Liver (tissue), 9 donors: ENCODE measurements around the gene HOXD12. TPM values are rescaled to one million over a fixed set of nuclear protein-coding genes. Genes with fewer than 3 reads are reported as not detected.

Source experiments
- DNase-seq: peaks from one replicate; pipeline ENCODE4 v3.0.0-alpha.2; 2017; ENCODE audit warnings: low spot score
- H3K27ac ChIP-seq, 2 donors: one replicate each; pipeline ENCODE4 v1.7.0; 2013; ENCODE audit warnings: inconsistent platforms in 2 of 2, low read length in 2 of 2, control low read depth in 1 of 2, low read depth in 1 of 2, mild to moderate bottlenecking in 1 of 2
- H3K27me3 ChIP-seq, 4 donors: one replicate each; pipeline versions ENCODE4 v1.6.1 to v1.7.0; 2013; ENCODE audit warnings: low read length in 3 of 4, inconsistent platforms in 1 of 4, mild to moderate bottlenecking in 1 of 4, moderate library complexity in 1 of 4; ENCODE audit not compliant: control insufficient read depth in 4 of 4, insufficient read depth in 4 of 4
- H3K36me3 ChIP-seq, 4 donors: one replicate each; pipeline versions ENCODE4 v1.6.1 to v1.7.0; 2013; ENCODE audit warnings: low read length in 3 of 4, mild to moderate bottlenecking in 3 of 4, low read depth in 1 of 4, moderate library complexity in 1 of 4; ENCODE audit not compliant: control insufficient read depth in 4 of 4, insufficient read depth in 3 of 4
- H3K4me1 ChIP-seq, 4 donors: one replicate each; pipeline versions ENCODE4 v1.6.1 to v1.7.0; 2013; ENCODE audit warnings: low read length in 3 of 4, mild to moderate bottlenecking in 3 of 4, moderate library complexity in 1 of 4; ENCODE audit not compliant: control insufficient read depth in 4 of 4, insufficient read depth in 4 of 4
- H3K4me3 ChIP-seq, 3 donors: one replicate each; pipeline versions ENCODE4 v1.6.1 to v1.7.0; 2013; ENCODE audit warnings: low read length in 3 of 3, control low read depth in 1 of 3, low read depth in 1 of 3, mild to moderate bottlenecking in 1 of 3
- H3K9ac ChIP-seq, 2 donors: one replicate each; pipeline ENCODE4 v1.7.0; 2013; ENCODE audit warnings: low read length in 2 of 2, mild to moderate bottlenecking in 2 of 2, moderate library complexity in 2 of 2, control low read depth in 1 of 2, low read depth in 1 of 2
- H3K9me3 ChIP-seq, 4 donors: one replicate each; pipeline versions ENCODE4 v1.6.1 to v1.7.0; 2013; ENCODE audit warnings: low read length in 3 of 4; ENCODE audit not compliant: control insufficient read depth in 4 of 4
- EGR1 ChIP-seq, 2 donors: IDR thresholded peaks; 2 replicates each; pipeline ENCODE4 v1.6.1; 2016 to 2018; ENCODE audit warnings: antibody characterized with exemption in 2 of 2, low read depth in 2 of 2
- FOXA1 ChIP-seq: IDR thresholded peaks from 2 replicates; pipeline ENCODE4 v1.6.1; 2016; ENCODE audit warnings: antibody characterized with exemption
- FOXA2 ChIP-seq: IDR thresholded peaks from 2 replicates; pipeline ENCODE4 v1.6.1; 2016; ENCODE audit warnings: antibody characterized with exemption
- GABPA ChIP-seq, 2 donors: IDR thresholded peaks in 1 of 2; conservative IDR thresholded peaks in 1 of 2; 2 replicates each; pipeline ENCODE4 v1.6.1; 2016; ENCODE audit warnings: antibody characterized with exemption in 2 of 2, mild to moderate bottlenecking in 1 of 2, moderate library complexity in 1 of 2
- HNF4A ChIP-seq, 2 donors: conservative IDR thresholded peaks; 2 replicates each; pipeline ENCODE4 v1.6.1; 2016; ENCODE audit warnings: antibody characterized with exemption in 2 of 2, mild to moderate bottlenecking in 2 of 2
- HNF4G ChIP-seq: IDR thresholded peaks from 2 replicates; pipeline ENCODE4 v1.6.1; 2016; ENCODE audit warnings: antibody characterized with exemption
- JUND ChIP-seq, 2 donors: IDR thresholded peaks; 2 replicates each; pipeline ENCODE4 v1.6.1; 2016; ENCODE audit warnings: antibody characterized with exemption in 2 of 2
- NR2F2 ChIP-seq: IDR thresholded peaks from 2 replicates; pipeline ENCODE4 v1.6.1; 2016; ENCODE audit warnings: antibody characterized with exemption
- RAD21 ChIP-seq, 2 donors: IDR thresholded peaks; 2 replicates each; pipeline ENCODE4 v1.6.1; 2016; ENCODE audit warnings: antibody characterized with exemption in 2 of 2, mild to moderate bottlenecking in 2 of 2
- RXRA ChIP-seq, 2 donors: IDR thresholded peaks; 2 replicates each; pipeline ENCODE4 v1.6.1; 2017 to 2018; ENCODE audit warnings: antibody characterized with exemption in 2 of 2, mild to moderate bottlenecking in 1 of 2
- SP1 ChIP-seq: IDR thresholded peaks from 2 replicates; pipeline ENCODE4 v1.6.1; 2018; ENCODE audit warnings: antibody characterized with exemption, mild to moderate bottlenecking
- TAF1 ChIP-seq: conservative IDR thresholded peaks from 2 replicates; pipeline ENCODE4 v1.6.1; 2016; ENCODE audit warnings: antibody characterized with exemption, mild to moderate bottlenecking
- YY1 ChIP-seq: IDR thresholded peaks from 2 replicates; pipeline ENCODE4 v1.6.1; 2016; ENCODE audit warnings: antibody characterized with exemption, mild to moderate bottlenecking
- WGBS: extraction: QIAGEN DNeasy Blood & Tissue Kit; methylation state at CpG from one replicate; pipeline ENCODE4 v1.1.7; 2013; 5-methylcytosine and 5-hydroxymethylcytosine counted together
- polyA plus RNA-seq, 2 donors: library from polyadenylated mRNA; stranded (reverse) in 1 of 2; unstranded in 1 of 2; fragments of 200-250 nt in 1 of 2; fragments of >200 nt in 1 of 2; fragmentation: Nextera tagmentation in 1 of 2; extraction: Ambion mirVana in 1 of 2; gene quantifications; one replicate each; pipeline versions ENCODE4 v1.2.1 to v1.2.3, GENCODE V29; 2013 to 2015
- total RNA-seq, 2 donors: library from RNA; depleted of rRNA; stranded (reverse); fragments of >200 nt; gene quantifications; one replicate each; pipeline ENCODE4 v1.2.3, GENCODE V29; 2014
- TF ChIP-seq, protein P1 (sequence below): IDR thresholded peaks from 2 replicates; pipeline ENCODE4 v1.6.1; 2016; ENCODE audit warnings: antibody characterized with exemption
- TF ChIP-seq, protein P2 (sequence below): IDR thresholded peaks from 2 replicates; pipeline ENCODE4 v1.6.1; 2016; ENCODE audit warnings: antibody characterized with exemption
- TF ChIP-seq, protein P3 (sequence below): IDR thresholded peaks from 2 replicates; pipeline ENCODE4 v1.6.1; 2016; ENCODE audit warnings: antibody characterized with exemption
- TF ChIP-seq, protein P4 (sequence below): IDR thresholded peaks from 2 replicates; pipeline ENCODE4 v1.6.1; 2016; ENCODE audit warnings: antibody characterized with exemption, mild to moderate bottlenecking
- TF ChIP-seq, protein P5 (sequence below): fragments of 150-350 bp; IDR thresholded peaks from 2 replicates; pipeline ENCODE4 v1.5.1; 2017; ENCODE audit warnings: improper control_type of control experiment, low read depth, low read length; ENCODE audit not compliant: missing input control
- donor health status: healthy.
- donor health status: healthy.
- donor health status: healthy.
- donor health status: healthy.
- donor health status: healthy.

The HOXD12 gene
- total and polyA plus RNA-seq, 4 donors = not detected

DNA sequence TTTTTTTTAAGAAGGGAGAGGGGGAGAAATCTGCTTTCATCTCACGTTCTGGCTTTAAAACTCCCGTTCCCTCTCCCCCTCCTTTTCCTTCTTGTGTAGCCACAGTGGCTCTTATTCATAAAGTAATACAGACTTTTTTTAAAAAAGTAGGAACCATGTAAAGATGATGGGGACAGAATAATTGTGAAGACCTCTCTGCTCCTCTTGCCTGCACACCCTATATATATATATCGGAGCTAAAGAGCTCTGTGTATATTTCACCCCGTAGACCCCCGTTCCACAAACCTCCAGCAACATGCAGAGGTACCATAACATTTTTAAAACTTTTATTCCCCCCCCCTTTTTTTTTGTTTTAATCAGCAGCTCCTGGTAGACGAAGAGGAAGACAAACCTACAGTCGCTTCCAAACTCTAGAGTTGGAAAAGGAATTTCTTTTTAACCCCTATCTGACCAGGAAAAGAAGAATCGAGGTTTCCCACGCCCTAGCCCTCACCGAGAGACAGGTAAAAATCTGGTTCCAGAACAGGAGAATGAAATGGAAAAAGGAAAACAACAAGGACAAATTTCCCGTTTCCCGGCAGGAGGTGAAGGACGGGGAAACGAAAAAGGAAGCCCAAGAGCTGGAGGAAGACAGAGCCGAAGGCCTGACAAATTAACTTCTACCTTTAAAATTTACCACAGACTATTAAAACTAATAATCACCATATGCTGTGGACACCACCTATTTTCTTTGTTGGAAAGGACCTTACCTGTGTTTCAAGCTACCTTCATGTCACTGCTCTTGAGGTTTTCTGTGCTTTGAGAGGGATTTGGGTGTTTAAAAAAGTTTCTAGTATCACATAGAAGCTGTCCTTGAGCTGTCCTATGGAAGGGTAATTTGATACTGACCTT lies 31.6 kb downstream of the HOXD12 start:
- TF ChIP-seq, protein P1, sequence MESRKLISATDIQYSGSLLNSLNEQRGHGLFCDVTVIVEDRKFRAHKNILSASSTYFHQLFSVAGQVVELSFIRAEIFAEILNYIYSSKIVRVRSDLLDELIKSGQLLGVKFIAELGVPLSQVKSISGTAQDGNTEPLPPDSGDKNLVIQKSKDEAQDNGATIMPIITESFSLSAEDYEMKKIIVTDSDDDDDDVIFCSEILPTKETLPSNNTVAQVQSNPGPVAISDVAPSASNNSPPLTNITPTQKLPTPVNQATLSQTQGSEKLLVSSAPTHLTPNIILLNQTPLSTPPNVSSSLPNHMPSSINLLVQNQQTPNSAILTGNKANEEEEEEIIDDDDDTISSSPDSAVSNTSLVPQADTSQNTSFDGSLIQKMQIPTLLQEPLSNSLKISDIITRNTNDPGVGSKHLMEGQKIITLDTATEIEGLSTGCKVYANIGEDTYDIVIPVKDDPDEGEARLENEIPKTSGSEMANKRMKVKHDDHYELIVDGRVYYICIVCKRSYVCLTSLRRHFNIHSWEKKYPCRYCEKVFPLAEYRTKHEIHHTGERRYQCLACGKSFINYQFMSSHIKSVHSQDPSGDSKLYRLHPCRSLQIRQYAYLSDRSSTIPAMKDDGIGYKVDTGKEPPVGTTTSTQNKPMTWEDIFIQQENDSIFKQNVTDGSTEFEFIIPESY = no peak
- TF ChIP-seq EGR1 (IDR thresholded peaks at IDR 0.05; ENCODE audit: low read depth in 2 of 2) = no peak
- TF ChIP-seq JUND (IDR thresholded peaks at IDR 0.05) = no peak
- TF ChIP-seq YY1 = no peak
- no peak for TF ChIP-seq RAD21 (IDR thresholded peaks at IDR 0.05)
- TF ChIP-seq FOXA2 = no peak
- TF ChIP-seq, protein P2, sequence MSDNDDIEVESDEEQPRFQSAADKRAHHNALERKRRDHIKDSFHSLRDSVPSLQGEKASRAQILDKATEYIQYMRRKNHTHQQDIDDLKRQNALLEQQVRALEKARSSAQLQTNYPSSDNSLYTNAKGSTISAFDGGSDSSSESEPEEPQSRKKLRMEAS = no peak
- no peak for TF ChIP-seq SP1
- TF ChIP-seq GABPA (IDR thresholded peaks at IDR 0.05 in 1 of 2, conservative IDR thresholded peaks at IDR 0.05 in 1 of 2) = no peak
- TF ChIP-seq TAF1 = no peak
- no peak for TF ChIP-seq FOXA1
- TF ChIP-seq RXRA (IDR thresholded peaks at IDR 0.05) = no peak
- TF ChIP-seq HNF4A (conservative IDR thresholded peaks at IDR 0.05) = no peak
- no peak for TF ChIP-seq HNF4G
- TF ChIP-seq, protein P3, sequence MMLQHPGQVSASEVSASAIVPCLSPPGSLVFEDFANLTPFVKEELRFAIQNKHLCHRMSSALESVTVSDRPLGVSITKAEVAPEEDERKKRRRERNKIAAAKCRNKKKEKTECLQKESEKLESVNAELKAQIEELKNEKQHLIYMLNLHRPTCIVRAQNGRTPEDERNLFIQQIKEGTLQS = no peak
- TF ChIP-seq, protein P4, sequence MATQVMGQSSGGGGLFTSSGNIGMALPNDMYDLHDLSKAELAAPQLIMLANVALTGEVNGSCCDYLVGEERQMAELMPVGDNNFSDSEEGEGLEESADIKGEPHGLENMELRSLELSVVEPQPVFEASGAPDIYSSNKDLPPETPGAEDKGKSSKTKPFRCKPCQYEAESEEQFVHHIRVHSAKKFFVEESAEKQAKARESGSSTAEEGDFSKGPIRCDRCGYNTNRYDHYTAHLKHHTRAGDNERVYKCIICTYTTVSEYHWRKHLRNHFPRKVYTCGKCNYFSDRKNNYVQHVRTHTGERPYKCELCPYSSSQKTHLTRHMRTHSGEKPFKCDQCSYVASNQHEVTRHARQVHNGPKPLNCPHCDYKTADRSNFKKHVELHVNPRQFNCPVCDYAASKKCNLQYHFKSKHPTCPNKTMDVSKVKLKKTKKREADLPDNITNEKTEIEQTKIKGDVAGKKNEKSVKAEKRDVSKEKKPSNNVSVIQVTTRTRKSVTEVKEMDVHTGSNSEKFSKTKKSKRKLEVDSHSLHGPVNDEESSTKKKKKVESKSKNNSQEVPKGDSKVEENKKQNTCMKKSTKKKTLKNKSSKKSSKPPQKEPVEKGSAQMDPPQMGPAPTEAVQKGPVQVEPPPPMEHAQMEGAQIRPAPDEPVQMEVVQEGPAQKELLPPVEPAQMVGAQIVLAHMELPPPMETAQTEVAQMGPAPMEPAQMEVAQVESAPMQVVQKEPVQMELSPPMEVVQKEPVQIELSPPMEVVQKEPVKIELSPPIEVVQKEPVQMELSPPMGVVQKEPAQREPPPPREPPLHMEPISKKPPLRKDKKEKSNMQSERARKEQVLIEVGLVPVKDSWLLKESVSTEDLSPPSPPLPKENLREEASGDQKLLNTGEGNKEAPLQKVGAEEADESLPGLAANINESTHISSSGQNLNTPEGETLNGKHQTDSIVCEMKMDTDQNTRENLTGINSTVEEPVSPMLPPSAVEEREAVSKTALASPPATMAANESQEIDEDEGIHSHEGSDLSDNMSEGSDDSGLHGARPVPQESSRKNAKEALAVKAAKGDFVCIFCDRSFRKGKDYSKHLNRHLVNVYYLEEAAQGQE = no peak
- TF ChIP-seq, protein P5, sequence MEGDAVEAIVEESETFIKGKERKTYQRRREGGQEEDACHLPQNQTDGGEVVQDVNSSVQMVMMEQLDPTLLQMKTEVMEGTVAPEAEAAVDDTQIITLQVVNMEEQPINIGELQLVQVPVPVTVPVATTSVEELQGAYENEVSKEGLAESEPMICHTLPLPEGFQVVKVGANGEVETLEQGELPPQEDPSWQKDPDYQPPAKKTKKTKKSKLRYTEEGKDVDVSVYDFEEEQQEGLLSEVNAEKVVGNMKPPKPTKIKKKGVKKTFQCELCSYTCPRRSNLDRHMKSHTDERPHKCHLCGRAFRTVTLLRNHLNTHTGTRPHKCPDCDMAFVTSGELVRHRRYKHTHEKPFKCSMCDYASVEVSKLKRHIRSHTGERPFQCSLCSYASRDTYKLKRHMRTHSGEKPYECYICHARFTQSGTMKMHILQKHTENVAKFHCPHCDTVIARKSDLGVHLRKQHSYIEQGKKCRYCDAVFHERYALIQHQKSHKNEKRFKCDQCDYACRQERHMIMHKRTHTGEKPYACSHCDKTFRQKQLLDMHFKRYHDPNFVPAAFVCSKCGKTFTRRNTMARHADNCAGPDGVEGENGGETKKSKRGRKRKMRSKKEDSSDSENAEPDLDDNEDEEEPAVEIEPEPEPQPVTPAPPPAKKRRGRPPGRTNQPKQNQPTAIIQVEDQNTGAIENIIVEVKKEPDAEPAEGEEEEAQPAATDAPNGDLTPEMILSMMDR = no peak
- no peak for TF ChIP-seq NR2F2
- H3K9ac ChIP-seq = no peak overlapping the region
- no peak overlapping the region for H3K27ac ChIP-seq
- H3K36me3 ChIP-seq = no peaks in the 10 kb centered on the region
- peaks cover 0 to 11% (median 0%) of the 10 kb centered on the region in 4 donors for H3K9me3 ChIP-seq
- peaks cover 3 to 16% (median 6%) of the 10 kb centered on the region in 4 donors for H3K4me1 ChIP-seq
- no peak for DNase-seq
- H3K27me3 ChIP-seq = peaks cover 6 to 67% (median 26%) of the 10 kb centered on the region in 4 donors
- WGBS = 17% methylated on average over 15 of the region's 15 CpGs
- no peak overlapping the region for H3K4me3 ChIP-seq
